ENCODE results near the gene ANO10.

DNA sequence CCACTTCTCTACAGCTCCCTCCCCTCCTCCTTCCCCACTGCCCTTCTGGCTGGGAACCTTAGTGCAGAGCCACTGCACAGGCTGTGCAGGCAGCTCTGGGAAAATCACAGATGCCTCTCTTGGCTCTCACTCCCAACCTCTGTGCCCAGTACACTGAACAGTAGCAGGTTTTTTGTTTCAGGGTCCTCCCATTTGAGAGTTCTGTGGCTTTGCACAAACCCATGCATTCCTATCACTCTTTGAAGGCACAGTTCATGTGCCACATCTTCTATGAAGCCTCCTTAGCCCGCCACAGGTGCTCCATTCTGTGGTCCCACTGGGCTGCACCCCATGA is 231.6 kb downstream of the ANO10 start:
- TF ChIP-seq RAD21 (IDR thresholded peaks at IDR 0.05 in 1 of 2, conservative IDR thresholded peaks at IDR 0.05 in 1 of 2; ENCODE audit: low read depth in 2 of 2, low read length in 2 of 2), result no peak
- TF ChIP-seq, protein P1, sequence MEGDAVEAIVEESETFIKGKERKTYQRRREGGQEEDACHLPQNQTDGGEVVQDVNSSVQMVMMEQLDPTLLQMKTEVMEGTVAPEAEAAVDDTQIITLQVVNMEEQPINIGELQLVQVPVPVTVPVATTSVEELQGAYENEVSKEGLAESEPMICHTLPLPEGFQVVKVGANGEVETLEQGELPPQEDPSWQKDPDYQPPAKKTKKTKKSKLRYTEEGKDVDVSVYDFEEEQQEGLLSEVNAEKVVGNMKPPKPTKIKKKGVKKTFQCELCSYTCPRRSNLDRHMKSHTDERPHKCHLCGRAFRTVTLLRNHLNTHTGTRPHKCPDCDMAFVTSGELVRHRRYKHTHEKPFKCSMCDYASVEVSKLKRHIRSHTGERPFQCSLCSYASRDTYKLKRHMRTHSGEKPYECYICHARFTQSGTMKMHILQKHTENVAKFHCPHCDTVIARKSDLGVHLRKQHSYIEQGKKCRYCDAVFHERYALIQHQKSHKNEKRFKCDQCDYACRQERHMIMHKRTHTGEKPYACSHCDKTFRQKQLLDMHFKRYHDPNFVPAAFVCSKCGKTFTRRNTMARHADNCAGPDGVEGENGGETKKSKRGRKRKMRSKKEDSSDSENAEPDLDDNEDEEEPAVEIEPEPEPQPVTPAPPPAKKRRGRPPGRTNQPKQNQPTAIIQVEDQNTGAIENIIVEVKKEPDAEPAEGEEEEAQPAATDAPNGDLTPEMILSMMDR (IDR thresholded peaks at IDR 0.05; ENCODE audit: control extremely low read depth in 1 of 3, insufficient read depth in 1 of 3, low read depth in 1 of 3, low read length in 3 of 3), result no peak
- TF ChIP-seq HDAC2 (IDR thresholded peaks at IDR 0.05; ENCODE audit: borderline replicate concordance in 1 of 2, low read depth in 2 of 2, low read length in 2 of 2), result no peak
- TF ChIP-seq POLR2AphosphoS5 (IDR thresholded peaks at IDR 0.05; ENCODE audit: low read depth, low read length), result no peak
- no peak for TF ChIP-seq SIRT6 (IDR thresholded peaks at IDR 0.05; ENCODE audit: low read length)
- TF ChIP-seq SUZ12 (IDR thresholded peaks at IDR 0.05; ENCODE audit: low read length), result no peak
- TF ChIP-seq SP1 (IDR thresholded peaks at IDR 0.05; ENCODE audit: low read depth, low read length), result no peak
- no peak for TF ChIP-seq POLR2A (IDR thresholded peaks at IDR 0.05; ENCODE audit: control extremely low read depth in 1 of 2, low read depth in 2 of 2, low read length in 2 of 2)
- TF ChIP-seq, protein P2, sequence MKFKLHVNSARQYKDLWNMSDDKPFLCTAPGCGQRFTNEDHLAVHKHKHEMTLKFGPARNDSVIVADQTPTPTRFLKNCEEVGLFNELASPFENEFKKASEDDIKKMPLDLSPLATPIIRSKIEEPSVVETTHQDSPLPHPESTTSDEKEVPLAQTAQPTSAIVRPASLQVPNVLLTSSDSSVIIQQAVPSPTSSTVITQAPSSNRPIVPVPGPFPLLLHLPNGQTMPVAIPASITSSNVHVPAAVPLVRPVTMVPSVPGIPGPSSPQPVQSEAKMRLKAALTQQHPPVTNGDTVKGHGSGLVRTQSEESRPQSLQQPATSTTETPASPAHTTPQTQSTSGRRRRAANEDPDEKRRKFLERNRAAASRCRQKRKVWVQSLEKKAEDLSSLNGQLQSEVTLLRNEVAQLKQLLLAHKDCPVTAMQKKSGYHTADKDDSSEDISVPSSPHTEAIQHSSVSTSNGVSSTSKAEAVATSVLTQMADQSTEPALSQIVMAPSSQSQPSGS (IDR thresholded peaks at IDR 0.05; ENCODE audit: low read length), result no peak
- TF ChIP-seq NRF1 (IDR thresholded peaks at IDR 0.05; ENCODE audit: low read depth, low read length), result no peak
- TF ChIP-seq, protein P3, sequence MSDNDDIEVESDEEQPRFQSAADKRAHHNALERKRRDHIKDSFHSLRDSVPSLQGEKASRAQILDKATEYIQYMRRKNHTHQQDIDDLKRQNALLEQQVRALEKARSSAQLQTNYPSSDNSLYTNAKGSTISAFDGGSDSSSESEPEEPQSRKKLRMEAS (IDR thresholded peaks at IDR 0.05), result no peak

All from H1 (cell line).